ENCODE measurements around the gene KCNN1. TPM values are rescaled to one million over a fixed set of nuclear protein-coding genes. Genes with fewer than 3 reads are reported as not detected.
A peak's percentile ranks its signal among the peaks of the same experiment; 100 is the strongest.

The KCNN1 gene
- total and polyA plus RNA-seq, 2 donors (not counting 1 experiment from before 2014, with no cell fraction given) = under 0.01 TPM; not detected in 1

GRCh38 chr19:17947815-17948513, 18.9 kb upstream of the KCNN1 start:
- H3K9ac ChIP-seq (ENCODE audit: insufficient read depth, low read length) = peak overlapping the region; percentile 63
- no peak overlapping the region for H2AFZ ChIP-seq (ENCODE audit: low read length)
- no peak overlapping the region for H3K4me2 ChIP-seq (ENCODE audit: extremely low read depth, insufficient read depth, low read length)
- H3K9me3 ChIP-seq (ENCODE audit: control insufficient read depth, insufficient read depth, low read depth, low read length) = no peaks in the 10 kb centered on the region
- peaks cover 36% of the 10 kb centered on the region for H3K27me3 ChIP-seq (ENCODE audit: control insufficient read depth, insufficient read depth, low read length)
- no peaks in the 10 kb centered on the region for H4K20me1 ChIP-seq (ENCODE audit: control insufficient read depth, extremely low read depth, insufficient read depth, low read length)
- peaks cover 7% of the 10 kb centered on the region for H3K4me1 ChIP-seq (ENCODE audit: control insufficient read depth, extremely low read depth, insufficient read depth, low read length)
- no peak for TF ChIP-seq EZH2 (IDR thresholded peaks at IDR 0.05; ENCODE audit: low read length, missing control alignments)
- no peak for TF ChIP-seq CTCF (conservative IDR thresholded peaks at IDR 0.05 in 1 of 2, IDR thresholded peaks at IDR 0.05 in 1 of 2; ENCODE audit: low read depth in 1 of 2, low read length in 2 of 2)
- DNase-seq (ENCODE audit: low read depth in 2 of 2) = peak; percentile 78 to 90
- H3K4me3 ChIP-seq (replicated peaks in 1 of 4; ENCODE audit: control extremely low read depth in 1 of 4, insufficient read depth in 1 of 4, low read depth in 3 of 4, low read length in 4 of 4) = peak overlapping the region in 3 of 4 experiments; percentile 26 to 61 (median 49)
- H3K36me3 ChIP-seq (ENCODE audit: control insufficient read depth, insufficient read depth, low read length) = peaks cover 4% of the 10 kb centered on the region
- H3K79me2 ChIP-seq (ENCODE audit: control insufficient read depth, insufficient read depth, low read length) = no peaks in the 10 kb centered on the region
- H3K27ac ChIP-seq (ENCODE audit: insufficient read depth, low read length) = no peak overlapping the region

- H3K27ac ChIP-seq (ENCODE audit: insufficient read depth, low read length) = no peak overlapping the region
- TF ChIP-seq CTCF (conservative IDR thresholded peaks at IDR 0.05 in 1 of 2, IDR thresholded peaks at IDR 0.05 in 1 of 2; ENCODE audit: low read depth in 1 of 2, low read length in 2 of 2) (no peak), EZH2 (IDR thresholded peaks at IDR 0.05; ENCODE audit: low read length, missing control alignments) (no peak)
- no peaks in the 10 kb centered on the region for H3K9me3 ChIP-seq (ENCODE audit: control insufficient read depth, insufficient read depth, low read depth, low read length)
- DNase-seq (ENCODE audit: low read depth in 2 of 2) = no peak
- H3K4me3 ChIP-seq (replicated peaks in 1 of 4; ENCODE audit: control extremely low read depth in 1 of 4, insufficient read depth in 1 of 4, low read depth in 3 of 4, low read length in 4 of 4) = peak overlapping the region in 2 of 4 experiments; percentile 0 to 49
- H3K9ac ChIP-seq (ENCODE audit: insufficient read depth, low read length) = no peak overlapping the region
- peaks cover 7% of the 10 kb centered on the region for H3K4me1 ChIP-seq (ENCODE audit: control insufficient read depth, extremely low read depth, insufficient read depth, low read length)
- H3K27me3 ChIP-seq (ENCODE audit: control insufficient read depth, insufficient read depth, low read length) = peaks cover 41% of the 10 kb centered on the region
- peaks cover 3% of the 10 kb centered on the region for H3K36me3 ChIP-seq (ENCODE audit: control insufficient read depth, insufficient read depth, low read length)
- no peak overlapping the region for H2AFZ ChIP-seq (ENCODE audit: low read length)
- H3K4me2 ChIP-seq (ENCODE audit: extremely low read depth, insufficient read depth, low read length) = peak overlapping the region; percentile 64
- H3K79me2 ChIP-seq (ENCODE audit: control insufficient read depth, insufficient read depth, low read length) = no peaks in the 10 kb centered on the region
- no peaks in the 10 kb centered on the region for H4K20me1 ChIP-seq (ENCODE audit: control insufficient read depth, extremely low read depth, insufficient read depth, low read length)
Measured at GRCh38 chr19:17948514-17948900, 18.4 kb upstream of the KCNN1 start.

GRCh38 chr19:17948931-17949930, 17.7 kb upstream of the KCNN1 start:
- TF ChIP-seq EZH2 (IDR thresholded peaks at IDR 0.05; ENCODE audit: low read length, missing control alignments) = peak; percentile 84
- no peak for TF ChIP-seq CTCF (conservative IDR thresholded peaks at IDR 0.05 in 1 of 2, IDR thresholded peaks at IDR 0.05 in 1 of 2; ENCODE audit: low read depth in 1 of 2, low read length in 2 of 2)
- H3K4me3 ChIP-seq (replicated peaks in 1 of 4; ENCODE audit: control extremely low read depth in 1 of 4, insufficient read depth in 1 of 4, low read depth in 3 of 4, low read length in 4 of 4) = peak overlapping the region in 2 of 4 experiments; percentile 0 to 49
- H3K4me1 ChIP-seq (ENCODE audit: control insufficient read depth, extremely low read depth, insufficient read depth, low read length) = peaks cover 4% of the 10 kb centered on the region
- H3K4me2 ChIP-seq (ENCODE audit: extremely low read depth, insufficient read depth, low read length) = peak overlapping the region; percentile 64
- no peak overlapping the region for H3K9ac ChIP-seq (ENCODE audit: insufficient read depth, low read length)
- no peak overlapping the region for H3K27ac ChIP-seq (ENCODE audit: insufficient read depth, low read length)
- DNase-seq (ENCODE audit: low read depth in 2 of 2) = no peak
- no peaks in the 10 kb centered on the region for H3K36me3 ChIP-seq (ENCODE audit: control insufficient read depth, insufficient read depth, low read length)
- H4K20me1 ChIP-seq (ENCODE audit: control insufficient read depth, extremely low read depth, insufficient read depth, low read length) = no peaks in the 10 kb centered on the region
- H3K9me3 ChIP-seq (ENCODE audit: control insufficient read depth, insufficient read depth, low read depth, low read length) = no peaks in the 10 kb centered on the region
- no peaks in the 10 kb centered on the region for H3K79me2 ChIP-seq (ENCODE audit: control insufficient read depth, insufficient read depth, low read length)
- H2AFZ ChIP-seq (ENCODE audit: low read length) = no peak overlapping the region
- peaks cover 44% of the 10 kb centered on the region for H3K27me3 ChIP-seq (ENCODE audit: control insufficient read depth, insufficient read depth, low read length)
